ENCODE results near the gene MIGA2.

Gene MIGA2

GRCh38 chr9:129063061-129063460, 26.6 kb downstream of the MIGA2 start:
- CTCF ChIA-PET, result no interaction called here
- WGBS (ENCODE audit: insufficient coverage), result 93% methylated on average over 6 of the region's 9 CpGs
- Histone ChIP-seq H3K27ac (ENCODE audit: insufficient read depth in 1 of 2, low read depth in 1 of 2, low read length in 2 of 2, poor library complexity in 1 of 2, severe bottlenecking in 2 of 2) (no peak overlapping the region), H3K36me3 (ENCODE audit: control insufficient read depth in 4 of 4, insufficient read depth in 4 of 4, low read length in 3 of 4) (peaks cover 11 to 69% (median 60%) of the 10 kb centered on the region in 4 experiments), H3K9me3 (ENCODE audit: control extremely low read depth in 1 of 5, control insufficient read depth in 4 of 5, insufficient read depth in 2 of 5, low read depth in 1 of 5, low read length in 4 of 5) (no peaks in the 10 kb centered on the region), H3K27me3 (replicated peaks in 2 of 5; ENCODE audit: control insufficient read depth in 4 of 5, insufficient read depth in 5 of 5, low read length in 4 of 5) (no peaks in the 10 kb centered on the region), H3K4me3 (ENCODE audit: control insufficient read depth in 1 of 7, extremely low read depth in 1 of 7, insufficient read depth in 4 of 7, low read depth in 2 of 7, low read length in 6 of 7) (no peak overlapping the region), H3K4me1 (ENCODE audit: control extremely low read depth in 1 of 4, control insufficient read depth in 4 of 4, insufficient read depth in 4 of 4, low read length in 3 of 4) (peaks cover 0 to 14% (median 7%) of the 10 kb centered on the region in 4 experiments)
- POLR2A ChIA-PET, result interaction anchor here (0.6 kb wide), 1 partner anchor 14 kb away, joined by 3 read pairs; no protein-coding TSS in a partner anchor
- DNase-seq, result no peak

GRCh38 chr9:129064499-129064908, 28.1 kb downstream of the MIGA2 start:
- H3K27me3 ChIP-seq (replicated peaks in 2 of 5; ENCODE audit: control insufficient read depth in 4 of 5, insufficient read depth in 5 of 5, low read length in 4 of 5), result no peaks in the 10 kb centered on the region
- ChIA-PET CTCF (no interaction called here), POLR2A (no interaction called here)
- peaks cover 11 to 71% (median 59%) of the 10 kb centered on the region in 4 experiments for H3K36me3 ChIP-seq (ENCODE audit: control insufficient read depth in 4 of 4, insufficient read depth in 4 of 4, low read length in 3 of 4)
- no peak overlapping the region for H3K27ac ChIP-seq (ENCODE audit: insufficient read depth in 1 of 2, low read depth in 1 of 2, low read length in 2 of 2, poor library complexity in 1 of 2, severe bottlenecking in 2 of 2)
- 98% methylated on average over 6 of the region's 8 CpGs for WGBS (ENCODE audit: insufficient coverage)
- no peak overlapping the region for H3K4me3 ChIP-seq (ENCODE audit: control insufficient read depth in 1 of 7, extremely low read depth in 1 of 7, insufficient read depth in 4 of 7, low read depth in 2 of 7, low read length in 6 of 7)
- no peaks in the 10 kb centered on the region for H3K9me3 ChIP-seq (ENCODE audit: control extremely low read depth in 1 of 5, control insufficient read depth in 4 of 5, insufficient read depth in 2 of 5, low read depth in 1 of 5, low read length in 4 of 5)
- no peak for DNase-seq
- H3K4me1 ChIP-seq (ENCODE audit: control extremely low read depth in 1 of 4, control insufficient read depth in 4 of 4, insufficient read depth in 4 of 4, low read length in 3 of 4), result peaks cover 2 to 23% (median 18%) of the 10 kb centered on the region in 4 experiments

GRCh38 chr9:129068110-129068509, 31.7 kb downstream of the MIGA2 start:
- no peak for DNase-seq
- ChIA-PET POLR2A (no interaction called here), CTCF (interaction anchor here (0.6 to 2.0 kb wide), 5 partner anchors 9 to 787 kb away, joined by 3 to 6 read pairs (median 3); no protein-coding TSS in a partner anchor)
- H3K36me3 ChIP-seq (ENCODE audit: control insufficient read depth in 4 of 4, insufficient read depth in 4 of 4, low read length in 3 of 4), result peaks cover 6 to 63% (median 36%) of the 10 kb centered on the region in 4 experiments
- WGBS (ENCODE audit: insufficient coverage), result 95% methylated on average over 19 of the region's 19 CpGs
- H3K27ac ChIP-seq (ENCODE audit: insufficient read depth in 1 of 2, low read depth in 1 of 2, low read length in 2 of 2, poor library complexity in 1 of 2, severe bottlenecking in 2 of 2), result peak overlapping the region in 1 of 2 experiments; percentile 82
- H3K4me1 ChIP-seq (ENCODE audit: control extremely low read depth in 1 of 4, control insufficient read depth in 4 of 4, insufficient read depth in 4 of 4, low read length in 3 of 4), result peaks cover 2 to 54% (median 46%) of the 10 kb centered on the region in 4 experiments
- H3K27me3 ChIP-seq (replicated peaks in 2 of 5; ENCODE audit: control insufficient read depth in 4 of 5, insufficient read depth in 5 of 5, low read length in 4 of 5), result no peaks in the 10 kb centered on the region
- no peaks in the 10 kb centered on the region for H3K9me3 ChIP-seq (ENCODE audit: control extremely low read depth in 1 of 5, control insufficient read depth in 4 of 5, insufficient read depth in 2 of 5, low read depth in 1 of 5, low read length in 4 of 5)
- H3K4me3 ChIP-seq (ENCODE audit: control insufficient read depth in 1 of 7, extremely low read depth in 1 of 7, insufficient read depth in 4 of 7, low read depth in 2 of 7, low read length in 6 of 7), result no peak overlapping the region

GRCh38 chr9:129068990-129069861, 32.8 kb downstream of the MIGA2 start:
- POLR2A ChIA-PET, result interaction anchor here (0.6 to 1.1 kb wide), 4 partner anchors 12 to 57 kb away, joined by 3 to 9 read pairs (median 4); partner anchors contain the start of gene DOLPP1

GRCh38 chr9:129069862-129070641, 33.6 kb downstream of the MIGA2 start:
- Histone ChIP-seq H3K27ac (ENCODE audit: insufficient read depth in 1 of 2, low read depth in 1 of 2, low read length in 2 of 2, poor library complexity in 1 of 2, severe bottlenecking in 2 of 2) (peak overlapping the region; percentile 12 to 82), H3K9me3 (ENCODE audit: control extremely low read depth in 1 of 5, control insufficient read depth in 4 of 5, insufficient read depth in 2 of 5, low read depth in 1 of 5, low read length in 4 of 5) (no peaks in the 10 kb centered on the region), H3K27me3 (replicated peaks in 2 of 5; ENCODE audit: control insufficient read depth in 4 of 5, insufficient read depth in 5 of 5, low read length in 4 of 5) (no peaks in the 10 kb centered on the region), H3K4me1 (ENCODE audit: control extremely low read depth in 1 of 4, control insufficient read depth in 4 of 4, insufficient read depth in 4 of 4, low read length in 3 of 4) (peaks cover 2 to 54% (median 46%) of the 10 kb centered on the region in 4 experiments), H3K4me3 (ENCODE audit: control insufficient read depth in 1 of 7, extremely low read depth in 1 of 7, insufficient read depth in 4 of 7, low read depth in 2 of 7, low read length in 6 of 7) (peak overlapping the region in 5 of 7 experiments; percentile 11 to 54 (median 22)), H3K36me3 (ENCODE audit: control insufficient read depth in 4 of 4, insufficient read depth in 4 of 4, low read length in 3 of 4) (peaks cover 6 to 49% (median 22%) of the 10 kb centered on the region in 4 experiments)
- DNase-seq, result peak in 2 of 3 donors; percentile 9 to 18
- 84% methylated on average over 11 of the region's 26 CpGs for WGBS (ENCODE audit: insufficient coverage)
- ChIA-PET CTCF (interaction anchor here (1.2 to 1.4 kb wide), 2 partner anchors 11 to 32 kb away, joined by 3 to 8 read pairs; partner anchors contain the start of gene DOLPP1), POLR2A (interaction anchor here (0.6 to 1.1 kb wide), 3 partner anchors 10 to 28 kb away, joined by 3 to 9 read pairs (median 3); partner anchors contain the start of gene DOLPP1)

More at GRCh38 chr9:129068990-129069861, 32.8 kb downstream of the MIGA2 start:
- Histone ChIP-seq H3K27me3 (replicated peaks in 2 of 5; ENCODE audit: control insufficient read depth in 4 of 5, insufficient read depth in 5 of 5, low read length in 4 of 5) (no peaks in the 10 kb centered on the region), H3K36me3 (ENCODE audit: control insufficient read depth in 4 of 4, insufficient read depth in 4 of 4, low read length in 3 of 4) (peaks cover 6 to 54% (median 28%) of the 10 kb centered on the region in 4 experiments), H3K4me1 (ENCODE audit: control extremely low read depth in 1 of 4, control insufficient read depth in 4 of 4, insufficient read depth in 4 of 4, low read length in 3 of 4) (peaks cover 2 to 54% (median 46%) of the 10 kb centered on the region in 4 experiments), H3K4me3 (ENCODE audit: control insufficient read depth in 1 of 7, extremely low read depth in 1 of 7, insufficient read depth in 4 of 7, low read depth in 2 of 7, low read length in 6 of 7) (peak overlapping the region in 5 of 7 experiments; percentile 10 to 66 (median 26)), H3K27ac (ENCODE audit: insufficient read depth in 1 of 2, low read depth in 1 of 2, low read length in 2 of 2, poor library complexity in 1 of 2, severe bottlenecking in 2 of 2) (peak overlapping the region; percentile 46 to 82), H3K9me3 (ENCODE audit: control extremely low read depth in 1 of 5, control insufficient read depth in 4 of 5, insufficient read depth in 2 of 5, low read depth in 1 of 5, low read length in 4 of 5) (no peaks in the 10 kb centered on the region)
- 13% methylated on average over 26 of the region's 31 CpGs for WGBS (ENCODE audit: insufficient coverage)
- CTCF ChIA-PET, result interaction anchor here (0.8 to 1.4 kb wide), 3 partner anchors 9 to 31 kb away, joined by 3 to 8 read pairs (median 3); partner anchors contain the start of gene DOLPP1
- DNase-seq, result peak; percentile 96 to 99 (median 99)

- Histone ChIP-seq H3K4me3 (ENCODE audit: control insufficient read depth in 1 of 7, extremely low read depth in 1 of 7, insufficient read depth in 4 of 7, low read depth in 2 of 7, low read length in 6 of 7) (peak overlapping the region in 5 of 7 experiments; percentile 10 to 54 (median 22)), H3K27me3 (replicated peaks in 2 of 5; ENCODE audit: control insufficient read depth in 4 of 5, insufficient read depth in 5 of 5, low read length in 4 of 5) (no peaks in the 10 kb centered on the region), H3K27ac (ENCODE audit: insufficient read depth in 1 of 2, low read depth in 1 of 2, low read length in 2 of 2, poor library complexity in 1 of 2, severe bottlenecking in 2 of 2) (peak overlapping the region; percentile 15 to 82), H3K9me3 (ENCODE audit: control extremely low read depth in 1 of 5, control insufficient read depth in 4 of 5, insufficient read depth in 2 of 5, low read depth in 1 of 5, low read length in 4 of 5) (no peaks in the 10 kb centered on the region), H3K36me3 (ENCODE audit: control insufficient read depth in 4 of 4, insufficient read depth in 4 of 4, low read length in 3 of 4) (peaks cover 5 to 42% (median 17%) of the 10 kb centered on the region in 4 experiments), H3K4me1 (ENCODE audit: control extremely low read depth in 1 of 4, control insufficient read depth in 4 of 4, insufficient read depth in 4 of 4, low read length in 3 of 4) (peaks cover 2 to 54% (median 46%) of the 10 kb centered on the region in 4 experiments)
- POLR2A ChIA-PET, result interaction anchor here (0.6 kb wide), 1 partner anchor 9 kb away, joined by 3 read pairs; the partner anchor contains the start of gene DOLPP1
- 81% methylated on average over 18 of the region's 21 CpGs for WGBS (ENCODE audit: insufficient coverage)
- CTCF ChIA-PET, result no interaction called here
- no peak for DNase-seq
These were observed 34.5 kb downstream of the MIGA2 start for GRCh38 chr9:129070696-129071525.

Data from common myeloid progenitor, CD34-positive (primary cell).